ENCODE measurements around the gene AUTS2.

- TF ChIP-seq CTCF (conservative IDR thresholded peaks at IDR 0.05; ENCODE audit: low read depth, low read length), result no peak
- TF ChIP-seq EZH2 (IDR thresholded peaks at IDR 0.05; ENCODE audit: borderline replicate concordance, low read depth, low read length, poor library complexity, severe bottlenecking), result no peak
Measured at GRCh38 chr7:69773535-69774225, 175.4 kb downstream of the AUTS2 start.

All from A673 (cell line).